ENCODE data around the gene BPIFB3.
"Not testable (repeated sequence)": the region's sequence is repeated elsewhere in the genome, so short reads cannot be mapped to it uniquely, and the experiment has no call there.

Gene BPIFB3

DNA sequence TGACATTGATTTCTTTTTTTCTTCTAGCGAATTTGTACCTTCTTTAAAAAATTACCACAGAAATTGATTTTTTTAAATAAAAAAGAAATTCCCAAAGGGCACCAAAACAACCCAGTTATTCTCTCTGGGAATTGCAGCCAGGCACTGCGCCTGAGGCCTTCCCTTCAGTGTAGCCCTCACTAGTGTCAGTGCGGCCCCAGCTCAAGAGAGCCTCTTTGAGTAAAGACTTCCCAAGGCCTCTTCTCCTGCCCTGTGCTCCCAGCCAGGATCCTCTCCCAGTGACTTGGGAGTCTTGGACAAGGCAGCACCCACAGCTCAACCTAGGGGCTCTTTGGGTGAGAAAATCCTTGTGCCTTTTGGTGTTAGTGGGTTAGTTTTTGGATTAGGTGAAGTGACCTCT, 67.2 kb downstream of the BPIFB3 start:
- DNase-seq (ENCODE audit: low read depth), result no peak

GRCh38 chr20:33122297-33122696, 68.6 kb downstream of the BPIFB3 start:
- not testable (repeated sequence) for DNase-seq (ENCODE audit: low read depth)

Data from stimulated activated CD8-positive, alpha-beta memory T cell treated with anti-CD3 and anti-CD28 coated beads, Interleukin-12 subunit alpha, Interleukin-12 subunit beta, amount 100 ng/mL, for 1 hour (primary cell).